Adrenal gland (tissue), 12 donors: ENCODE measurements around the gene NCR2. TPM values are rescaled to one million over a fixed set of nuclear protein-coding genes. Genes with fewer than 3 reads are reported as not detected.

Experiments used
- DNase-seq, 7 donors: peaks; one replicate each; pipeline ENCODE4 v3.0.0-alpha.2; 2019 to 2020
- H3K27ac ChIP-seq, 5 donors: fragments of 200-600 bp; sonication (generic) in 4 of 5; 1 replicate in 3 of 5; 2 replicates in 2 of 5; pipeline versions ENCODE4 v1.5.1 to v1.8.0; 2016 to 2020; ENCODE audit warnings: mild to moderate bottlenecking in 1 of 5
- H3K27me3 ChIP-seq: fragments of 200-600 bp; 2 replicates; pipeline ENCODE4 v1.8.0; 2021
- H3K36me3 ChIP-seq, 2 donors: fragments of 200-600 bp; replicated peaks in 1 of 2; 1 replicate in 1 of 2; 2 replicates in 1 of 2; pipeline versions ENCODE4 v1.5.1 to v1.8.0; 2018 to 2022
- H3K4me1 ChIP-seq, 2 donors: fragments of 200-600 bp; replicated peaks in 1 of 2; 1 replicate in 1 of 2; 2 replicates in 1 of 2; pipeline versions ENCODE4 v1.5.1 to v1.8.0; 2018 to 2021
- H3K4me3 ChIP-seq, 4 donors: fragments of 200-600 bp; sonication (generic) in 3 of 4; one replicate each; pipeline ENCODE4 v1.5.1; 2016 to 2018
- H3K9me3 ChIP-seq, 3 donors: fragments of 200-600 bp; sonication (generic) in 1 of 3; replicated peaks in 1 of 3; 1 replicate in 2 of 3; 2 replicates in 1 of 3; pipeline versions ENCODE4 v1.5.1 to v1.8.0; 2016 to 2021
- POLR2A ChIP-seq, 2 donors: fragments of 450-650 bp; IDR thresholded peaks; one replicate each; pipeline ENCODE4 v1.6.1; 2017; ENCODE audit warnings: antibody characterized with exemption in 2 of 2, mild to moderate bottlenecking in 2 of 2, moderate library complexity in 1 of 2
- WGBS, 4 donors: extraction: QIAGEN DNeasy Blood & Tissue Kit in 2 of 4; methylation state at CpG; one replicate each; pipeline versions ENCODE4 v1.1.5 to v1.1.7; 2013 to 2017; 5-methylcytosine and 5-hydroxymethylcytosine counted together
- intact Hi-C, 2 donors: fragments of 100-400 bp; cut with DNase I; formaldehyde crosslinking; loops; one replicate each; pipeline versions ENCODE4 v1.14.1 to v1.15.0; 2022 to 2023
- polyA plus RNA-seq, 3 donors: library from polyadenylated mRNA; stranded (reverse); fragments of 200-250 nt in 2 of 3; fragments of 350-450 nt in 1 of 3; fragmentation: Illumina TruSeq in 1 of 3; extraction: RNeasy Lipid Tissue Mini Kit (QIAGEN cat#74804) in 1 of 3; gene quantifications; one replicate each; pipeline ENCODE4 v1.2.3, GENCODE V29; 2013 to 2014
- total RNA-seq, 9 donors: library from RNA; depleted of rRNA in 4 of 9; stranded (reverse); fragments of >200 nt in 4 of 9; fragments of 120-200 nt in 1 of 9; fragmentation: NEBNext Ultra II Directional in 1 of 9; extraction: Animal tissue kit (Norgen Biotek cat#: 25700) in 1 of 9; gene quantifications; one replicate each; pipeline versions ENCODE4 v1.1.0 to v1.2.4, GENCODE V29; 2013 to 2023
- TF ChIP-seq, protein P1 (sequence below), 6 experiments: fragments of 450-650 bp in 4 of 6; fragments of 200-600 bp in 2 of 6; sonication (generic) in 1 of 6; IDR thresholded peaks; 1 replicate in 5 of 6; 2 replicates in 1 of 6; pipeline versions ENCODE4 v1.5.1 to v1.8.0; 2016 to 2021; ENCODE audit warnings: antibody characterized with exemption in 6 of 6, mild to moderate bottlenecking in 2 of 6, moderate library complexity in 1 of 6
- donor health status: healthy with polysubstance abuse.
- donor health status: Bipolar disorder and iron deficiency.
- donor health status: DM: yes; HTN: yes; CAD: no.
- donor health status: DM: no; HTN: no; CAD: no.
- donor health status: DM: no; HTN: no; CAD: no.
- donor health status: DM: yes; HTN: yes; CAD: no.

Gene NCR2
- total and polyA plus RNA-seq, 12 donors = not detected

- intact Hi-C loops = no loop called here
These were observed 41.7 kb downstream of the NCR2 start for GRCh38 chr6:41377071-41377470.

DNA sequence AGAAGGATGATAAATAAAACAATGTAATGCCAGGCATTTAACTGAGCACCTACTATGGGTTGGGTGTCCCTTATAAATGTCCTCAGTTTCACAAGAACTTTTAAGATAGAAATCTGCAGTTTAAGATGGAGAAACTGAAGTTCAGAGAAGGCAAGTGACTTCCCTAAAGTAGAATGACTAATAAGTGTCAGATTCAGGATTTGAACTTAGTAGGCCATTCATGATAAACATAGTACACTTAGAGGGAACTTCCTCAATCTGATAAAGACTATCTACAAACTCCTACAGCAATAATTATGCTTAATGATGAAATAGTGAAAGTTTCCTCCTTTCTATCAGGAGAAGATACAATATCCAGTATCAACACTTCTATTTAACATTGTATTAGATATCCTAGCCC lies 43.9 kb downstream of the NCR2 start:
- TF ChIP-seq, protein P1, sequence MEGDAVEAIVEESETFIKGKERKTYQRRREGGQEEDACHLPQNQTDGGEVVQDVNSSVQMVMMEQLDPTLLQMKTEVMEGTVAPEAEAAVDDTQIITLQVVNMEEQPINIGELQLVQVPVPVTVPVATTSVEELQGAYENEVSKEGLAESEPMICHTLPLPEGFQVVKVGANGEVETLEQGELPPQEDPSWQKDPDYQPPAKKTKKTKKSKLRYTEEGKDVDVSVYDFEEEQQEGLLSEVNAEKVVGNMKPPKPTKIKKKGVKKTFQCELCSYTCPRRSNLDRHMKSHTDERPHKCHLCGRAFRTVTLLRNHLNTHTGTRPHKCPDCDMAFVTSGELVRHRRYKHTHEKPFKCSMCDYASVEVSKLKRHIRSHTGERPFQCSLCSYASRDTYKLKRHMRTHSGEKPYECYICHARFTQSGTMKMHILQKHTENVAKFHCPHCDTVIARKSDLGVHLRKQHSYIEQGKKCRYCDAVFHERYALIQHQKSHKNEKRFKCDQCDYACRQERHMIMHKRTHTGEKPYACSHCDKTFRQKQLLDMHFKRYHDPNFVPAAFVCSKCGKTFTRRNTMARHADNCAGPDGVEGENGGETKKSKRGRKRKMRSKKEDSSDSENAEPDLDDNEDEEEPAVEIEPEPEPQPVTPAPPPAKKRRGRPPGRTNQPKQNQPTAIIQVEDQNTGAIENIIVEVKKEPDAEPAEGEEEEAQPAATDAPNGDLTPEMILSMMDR (IDR thresholded peaks at IDR 0.05) = no peak
- no peak for TF ChIP-seq POLR2A (IDR thresholded peaks at IDR 0.05)
- H3K36me3 ChIP-seq = no peaks in the 10 kb centered on the region
- no peaks in the 10 kb centered on the region for H3K9me3 ChIP-seq
- peaks cover 30% of the 10 kb centered on the region for H3K27me3 ChIP-seq
- H3K4me3 ChIP-seq = no peak overlapping the region
- intact Hi-C loops = no loop called here
- H3K27ac ChIP-seq = no peak overlapping the region
- H3K4me1 ChIP-seq = no peaks in the 10 kb centered on the region
- DNase-seq = no peak

More at GRCh38 chr6:41377071-41377470, 41.7 kb downstream of the NCR2 start:
- Histone ChIP-seq H3K27ac (no peak overlapping the region), H3K9me3 (no peaks in the 10 kb centered on the region), H3K4me3 (no peak overlapping the region), H3K4me1 (peaks cover 6 to 9% of the 10 kb centered on the region in 2 donors), H3K36me3 (no peaks in the 10 kb centered on the region), H3K27me3 (peaks cover 53% of the 10 kb centered on the region)
- no peak for DNase-seq
- 77 to 86% (median 82%) methylated on average over 4 of the region's 4 CpGs for WGBS, 4 donors
- TF ChIP-seq POLR2A (IDR thresholded peaks at IDR 0.05) = no peak

DNA sequence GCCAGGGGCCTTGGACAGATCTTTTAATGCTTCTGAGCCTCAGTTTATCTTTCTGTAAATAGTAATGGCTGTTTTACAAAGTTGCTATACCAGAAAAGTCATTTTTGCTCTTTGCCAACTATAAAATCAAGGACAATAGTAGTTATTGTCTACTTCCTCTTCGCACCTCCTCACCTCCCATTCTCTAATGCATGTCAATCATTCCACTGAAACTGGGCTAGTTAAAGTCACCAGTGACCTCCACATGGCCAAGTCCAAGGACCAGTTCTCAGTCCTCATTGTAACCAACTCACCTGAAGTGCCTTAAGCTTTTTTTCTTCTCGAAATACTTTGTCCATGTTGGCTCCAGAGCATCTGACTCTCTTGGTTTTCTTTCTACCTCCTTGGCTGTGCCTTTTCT lies 51.2 kb downstream of the NCR2 start:
- intact Hi-C loops = no loop called here
- DNase-seq = no peak

DNA sequence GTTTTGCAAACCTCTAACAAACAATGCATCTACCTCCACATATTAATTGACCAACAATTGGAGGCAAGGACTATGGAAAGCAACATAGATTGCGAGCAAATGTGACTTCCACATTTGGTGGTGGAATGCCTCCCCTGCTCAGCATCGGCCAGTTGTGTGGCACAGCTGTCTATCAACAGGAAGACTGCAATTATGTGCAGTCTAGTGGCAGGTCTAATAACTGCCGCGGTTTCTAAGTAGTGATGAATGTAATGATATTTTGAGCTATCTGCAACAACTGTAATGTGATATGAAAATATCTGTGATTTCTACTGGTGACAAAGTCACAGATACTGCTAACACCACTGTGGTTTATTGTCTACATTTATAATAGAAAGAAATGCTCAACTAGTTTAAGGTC lies 56.8 kb downstream of the NCR2 start:
- TF ChIP-seq POLR2A (IDR thresholded peaks at IDR 0.05) = no peak
- TF ChIP-seq, protein P1 (IDR thresholded peaks at IDR 0.05) = no peak
- H3K27me3 ChIP-seq = no peaks in the 10 kb centered on the region
- no peaks in the 10 kb centered on the region for H3K9me3 ChIP-seq
- H3K36me3 ChIP-seq = no peaks in the 10 kb centered on the region
- H3K27ac ChIP-seq = no peak overlapping the region
- DNase-seq = no peak
- no peaks in the 10 kb centered on the region for H3K4me1 ChIP-seq
- intact Hi-C loops = no loop called here
- H3K4me3 ChIP-seq = no peak overlapping the region
- WGBS, 4 donors = 67 to 76% (median 71%) methylated on average over 4 of the region's 4 CpGs

More for the DNA sequence above, 51.2 kb downstream of the NCR2 start:
- no peaks in the 10 kb centered on the region for H3K9me3 ChIP-seq
- H3K27ac ChIP-seq = no peak overlapping the region
- 65 to 81% (median 76%) methylated on average over 2 of the region's 2 CpGs for WGBS, 4 donors
- no peak overlapping the region for H3K4me3 ChIP-seq
- TF ChIP-seq, protein P1 (IDR thresholded peaks at IDR 0.05) = no peak
- TF ChIP-seq POLR2A (IDR thresholded peaks at IDR 0.05) = no peak
- H3K4me1 ChIP-seq = no peaks in the 10 kb centered on the region
- no peaks in the 10 kb centered on the region for H3K27me3 ChIP-seq
- H3K36me3 ChIP-seq = no peaks in the 10 kb centered on the region

DNA sequence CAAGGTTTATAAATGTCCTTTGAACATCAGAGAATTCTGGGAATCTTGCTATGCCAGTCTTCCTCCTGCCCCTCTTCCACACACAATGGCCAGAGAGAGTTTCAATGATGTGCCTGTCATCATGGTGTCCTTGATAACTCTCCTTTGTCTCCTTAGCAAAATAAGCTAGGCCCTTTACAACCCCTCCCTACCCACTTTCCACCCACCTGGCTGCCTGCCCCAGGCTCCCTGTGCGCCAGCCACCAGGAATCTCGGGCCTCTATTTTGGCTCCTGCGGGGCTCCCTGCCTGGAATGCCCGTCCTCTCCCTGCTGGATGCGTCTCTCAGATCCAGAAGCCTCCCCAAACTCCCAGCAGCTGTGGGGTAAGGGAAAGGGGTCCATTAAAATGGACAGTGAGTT lies 60.9 kb downstream of the NCR2 start:
- no peaks in the 10 kb centered on the region for H3K9me3 ChIP-seq
- H3K27ac ChIP-seq = no peak overlapping the region
- H3K4me1 ChIP-seq = no peaks in the 10 kb centered on the region
- TF ChIP-seq, protein P1 (IDR thresholded peaks at IDR 0.05) = no peak
- TF ChIP-seq POLR2A (IDR thresholded peaks at IDR 0.05) = no peak
- H3K36me3 ChIP-seq = no peaks in the 10 kb centered on the region
- intact Hi-C loops = no loop called here
- no peak overlapping the region for H3K4me3 ChIP-seq
- DNase-seq = no peak
- WGBS, 4 donors = 72 to 84% (median 79%) methylated on average over 5 of the region's 5 CpGs
- no peaks in the 10 kb centered on the region for H3K27me3 ChIP-seq
